GM12864 (cell line): ENCODE results near the gene PALLD.

Experiments
- DNase-seq: peaks from one replicate; pipeline ENCODE4 v3.0.0-alpha.2; 2011; ENCODE audit warnings: low read depth
- H3K4me3 ChIP-seq: 2 replicates; pipeline ENCODE4 v1.5.1; 2011; ENCODE audit warnings: mild to moderate bottlenecking, low read depth, low read length, control low read depth
- CTCF ChIP-seq: IDR thresholded peaks from 2 replicates; pipeline ENCODE4 v1.5.1; 2011; ENCODE audit warnings: low read depth, mild to moderate bottlenecking, moderate library complexity, low read length, control low read depth, inconsistent platforms; ENCODE audit errors: missing control alignments

Gene PALLD

GRCh38 chr4:168907119-168907698 is 410.4 kb downstream of the PALLD start:
- no peak for DNase-seq
- TF ChIP-seq CTCF = no peak
- no peak overlapping the region for H3K4me3 ChIP-seq

- TF ChIP-seq CTCF = no peak
- H3K4me3 ChIP-seq = no peak overlapping the region
- no peak for DNase-seq
Observed at GRCh38 chr4:168908093-168908492, 411.2 kb downstream of the PALLD start.

GRCh38 chr4:168908851-168909273 is 412.0 kb downstream of the PALLD start:
- no peak for TF ChIP-seq CTCF
- H3K4me3 ChIP-seq = no peak overlapping the region
- DNase-seq = no peak

- no peak for TF ChIP-seq CTCF
- no peak for DNase-seq
- H3K4me3 ChIP-seq = no peak overlapping the region
Observed at GRCh38 chr4:168914095-168914494, 417.2 kb downstream of the PALLD start.

GRCh38 chr4:168917138-168917779 is 420.4 kb downstream of the PALLD start:
- no peak overlapping the region for H3K4me3 ChIP-seq
- DNase-seq = no peak

GRCh38 chr4:168919706-168920324 is 423.0 kb downstream of the PALLD start:
- TF ChIP-seq CTCF = no peak
- H3K4me3 ChIP-seq = no peak overlapping the region
- DNase-seq = no peak

More at GRCh38 chr4:168917138-168917779, 420.4 kb downstream of the PALLD start:
- TF ChIP-seq CTCF = no peak
